OCI-LY7 (cell line): ENCODE results near the gene PALLD.

Source experiments
- EZH2phosphoT487 ChIP-seq: fragments of 200-600 bp; sonication (generic); IDR thresholded peaks from 2 replicates; pipeline ENCODE4 v1.6.1; 2018; ENCODE audit warnings: low read depth, borderline replicate concordance, mild to moderate bottlenecking, mixed run types, antibody characterized with exemption, low read length, moderate library complexity, mixed read lengths
- TF ChIP-seq, protein P1 (sequence below): fragments of 200-600 bp; sonication (generic); conservative IDR thresholded peaks from 2 replicates; pipeline ENCODE4 v1.5.1; 2014; ENCODE audit warnings: mild to moderate bottlenecking, antibody characterized with exemption, low read length, moderate library complexity, mixed read lengths

DNA sequence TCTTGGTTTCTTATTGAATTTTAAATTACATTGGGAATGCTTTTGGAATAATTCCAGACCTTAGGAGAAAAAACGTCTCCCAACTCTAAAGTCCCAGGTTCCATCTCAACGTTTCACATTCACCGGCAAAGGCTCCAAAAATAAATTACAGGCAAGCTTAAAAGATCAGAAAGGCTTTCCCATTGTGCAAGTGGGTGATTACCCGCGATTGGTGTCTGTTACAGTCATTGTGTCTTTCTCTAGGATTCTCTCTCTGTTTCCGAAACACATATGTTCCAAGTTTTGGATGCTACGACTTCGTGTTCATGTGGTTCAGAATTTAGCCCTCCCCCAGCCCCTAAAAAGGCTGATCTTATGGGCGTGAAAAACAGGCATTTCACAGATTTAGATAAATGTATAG, 41.8 kb downstream of the PALLD start:
- TF ChIP-seq, protein P1, sequence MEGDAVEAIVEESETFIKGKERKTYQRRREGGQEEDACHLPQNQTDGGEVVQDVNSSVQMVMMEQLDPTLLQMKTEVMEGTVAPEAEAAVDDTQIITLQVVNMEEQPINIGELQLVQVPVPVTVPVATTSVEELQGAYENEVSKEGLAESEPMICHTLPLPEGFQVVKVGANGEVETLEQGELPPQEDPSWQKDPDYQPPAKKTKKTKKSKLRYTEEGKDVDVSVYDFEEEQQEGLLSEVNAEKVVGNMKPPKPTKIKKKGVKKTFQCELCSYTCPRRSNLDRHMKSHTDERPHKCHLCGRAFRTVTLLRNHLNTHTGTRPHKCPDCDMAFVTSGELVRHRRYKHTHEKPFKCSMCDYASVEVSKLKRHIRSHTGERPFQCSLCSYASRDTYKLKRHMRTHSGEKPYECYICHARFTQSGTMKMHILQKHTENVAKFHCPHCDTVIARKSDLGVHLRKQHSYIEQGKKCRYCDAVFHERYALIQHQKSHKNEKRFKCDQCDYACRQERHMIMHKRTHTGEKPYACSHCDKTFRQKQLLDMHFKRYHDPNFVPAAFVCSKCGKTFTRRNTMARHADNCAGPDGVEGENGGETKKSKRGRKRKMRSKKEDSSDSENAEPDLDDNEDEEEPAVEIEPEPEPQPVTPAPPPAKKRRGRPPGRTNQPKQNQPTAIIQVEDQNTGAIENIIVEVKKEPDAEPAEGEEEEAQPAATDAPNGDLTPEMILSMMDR = no peak
- TF ChIP-seq EZH2phosphoT487 = no peak
